Progenitor cell of endocrine pancreas (in vitro differentiated cells): Measurements from ENCODE around the gene GAS2L2. TPM values are rescaled to one million over a fixed set of nuclear protein-coding genes. Genes with fewer than 3 reads are reported as not detected.
"Not testable (repeated sequence)": the region's sequence is repeated elsewhere in the genome, so short reads cannot be mapped to it uniquely, and the experiment has no call there.

Experiments used
- DNase-seq: peaks from one replicate; pipeline ENCODE4 v3.0.0; 2021; ENCODE audit warnings: low spot score; ENCODE audit not compliant: unreplicated experiment
- H3K27ac Mint-ChIP-seq: 2 replicates; pipeline ENCODE4 v1.8.0; 2021; ENCODE audit warnings: mild to moderate bottlenecking, moderate library complexity, mixed read lengths
- H3K27me3 Mint-ChIP-seq: 2 replicates; pipeline ENCODE4 v1.8.0; 2021; ENCODE audit warnings: mixed read lengths
- H3K36me3 Mint-ChIP-seq: 2 replicates; pipeline ENCODE4 v1.8.0; 2022; ENCODE audit warnings: mixed read lengths; ENCODE audit not compliant: insufficient read depth
- H3K4me1 Mint-ChIP-seq: 2 replicates; pipeline ENCODE4 v1.8.0; 2021; ENCODE audit warnings: low read depth, mixed read lengths
- H3K4me3 Mint-ChIP-seq: 2 replicates; pipeline ENCODE4 v1.8.0; 2021; ENCODE audit warnings: low read depth, mild to moderate bottlenecking, moderate library complexity, mixed read lengths
- H3K9me3 Mint-ChIP-seq: 2 replicates; pipeline ENCODE4 v1.8.0; 2021; ENCODE audit warnings: low read depth, mixed read lengths
- CTCF ChIP-seq: fragments of 200-600 bp; sonication (generic); IDR thresholded peaks from one replicate; pipeline ENCODE4 v1.5.0; 2021; ENCODE audit warnings: antibody characterized with exemption, mild to moderate bottlenecking; ENCODE audit not compliant: unreplicated experiment
- total RNA-seq: library from RNA; stranded (reverse); gene quantifications from 2 replicates; pipeline ENCODE4 v1.2.1, GENCODE V29; 2021

GAS2L2 gene
- total RNA-seq, 1 donor from 2014 or later, result 0.10 TPM

GRCh38 chr17:35705230-35705629, 47.8 kb downstream of the GAS2L2 start:
- no peaks in the 10 kb centered on the region for H3K27me3 Mint-ChIP-seq
- H3K4me1 Mint-ChIP-seq, result peaks cover 5% of the 10 kb centered on the region
- no peak overlapping the region for H3K27ac Mint-ChIP-seq
- H3K36me3 Mint-ChIP-seq, result peaks cover 9% of the 10 kb centered on the region
- TF ChIP-seq CTCF, result no peak
- DNase-seq, result no peak
- H3K4me3 Mint-ChIP-seq, result no peak overlapping the region
- H3K9me3 Mint-ChIP-seq, result no peaks in the 10 kb centered on the region

GRCh38 chr17:35703308-35703707, 49.7 kb downstream of the GAS2L2 start:
- not testable (repeated sequence) for H3K27ac Mint-ChIP-seq, H3K27me3 Mint-ChIP-seq, DNase-seq, H3K9me3 Mint-ChIP-seq, H3K36me3 Mint-ChIP-seq, H3K4me1 Mint-ChIP-seq, H3K4me3 Mint-ChIP-seq

- Mint-ChIP-seq H3K4me1 (peaks cover 2% of the 10 kb centered on the region), H3K36me3 (peaks cover 7% of the 10 kb centered on the region), H3K4me3 (no peak overlapping the region), H3K27ac (no peak overlapping the region), H3K9me3 (no peaks in the 10 kb centered on the region), H3K27me3 (no peaks in the 10 kb centered on the region)
- no peak for TF ChIP-seq CTCF
- no peak for DNase-seq
Observed at GRCh38 chr17:35701491-35701890, 51.5 kb downstream of the GAS2L2 start.

GRCh38 chr17:35700150-35700549, 52.9 kb downstream of the GAS2L2 start:
- TF ChIP-seq CTCF, result no peak
- H3K4me3 Mint-ChIP-seq, result no peak overlapping the region
- H3K36me3 Mint-ChIP-seq, result peaks cover 10% of the 10 kb centered on the region
- peaks cover 5% of the 10 kb centered on the region for H3K4me1 Mint-ChIP-seq
- H3K27ac Mint-ChIP-seq, result peak overlapping the region; percentile 79
- H3K9me3 Mint-ChIP-seq, result no peaks in the 10 kb centered on the region
- DNase-seq, result no peak
- H3K27me3 Mint-ChIP-seq, result no peaks in the 10 kb centered on the region

- DNase-seq, result no peak
- no peaks in the 10 kb centered on the region for H3K27me3 Mint-ChIP-seq
- no peak overlapping the region for H3K4me3 Mint-ChIP-seq
- H3K27ac Mint-ChIP-seq, result no peak overlapping the region
- peaks cover 10% of the 10 kb centered on the region for H3K36me3 Mint-ChIP-seq
- no peaks in the 10 kb centered on the region for H3K9me3 Mint-ChIP-seq
- no peak for TF ChIP-seq CTCF
- peaks cover 5% of the 10 kb centered on the region for H3K4me1 Mint-ChIP-seq
Observed at GRCh38 chr17:35698800-35699199, 54.2 kb downstream of the GAS2L2 start.

GRCh38 chr17:35695613-35696012, 57.4 kb downstream of the GAS2L2 start:
- DNase-seq, result no peak
- H3K27me3 Mint-ChIP-seq, result no peaks in the 10 kb centered on the region
- no peak for TF ChIP-seq CTCF
- H3K27ac Mint-ChIP-seq, result no peak overlapping the region
- no peaks in the 10 kb centered on the region for H3K9me3 Mint-ChIP-seq
- peaks cover 5% of the 10 kb centered on the region for H3K4me1 Mint-ChIP-seq
- H3K36me3 Mint-ChIP-seq, result peaks cover 3% of the 10 kb centered on the region
- no peak overlapping the region for H3K4me3 Mint-ChIP-seq
